Activated naive CD8-positive, alpha-beta T cell treated with anti-CD3 and anti-CD28 coated beads, Interleukin-2, amount 50 U/mL, for 16 hours (primary cell): ENCODE measurements around the gene PCSK7.

ENCODE experiments used
- DNase-seq: peaks from one replicate; pipeline ENCODE4 v3.0.0-alpha.2; 2020; ENCODE audit warnings: low read depth, low spot score

PCSK7 gene

GRCh38 chr11:117160826-117161225, 71.0 kb downstream of the PCSK7 start:
- DNase-seq, result no peak

GRCh38 chr11:117159892-117160291, 72.0 kb downstream of the PCSK7 start:
- DNase-seq, result no peak

- no peak for DNase-seq
Measured at GRCh38 chr11:117157507-117157906, 74.4 kb downstream of the PCSK7 start.

- DNase-seq, result no peak
Measured at GRCh38 chr11:117154468-117154867, 77.4 kb downstream of the PCSK7 start.
